HPDE6-E6E7 (cell line): ENCODE measurements around the gene HELZ.

Source experiments
- DNase-seq: peaks from one replicate; pipeline ENCODE4 v3.0.0; 2011; ENCODE audit warnings: missing footprints; ENCODE audit errors: extremely low spot score

The HELZ gene

DNA sequence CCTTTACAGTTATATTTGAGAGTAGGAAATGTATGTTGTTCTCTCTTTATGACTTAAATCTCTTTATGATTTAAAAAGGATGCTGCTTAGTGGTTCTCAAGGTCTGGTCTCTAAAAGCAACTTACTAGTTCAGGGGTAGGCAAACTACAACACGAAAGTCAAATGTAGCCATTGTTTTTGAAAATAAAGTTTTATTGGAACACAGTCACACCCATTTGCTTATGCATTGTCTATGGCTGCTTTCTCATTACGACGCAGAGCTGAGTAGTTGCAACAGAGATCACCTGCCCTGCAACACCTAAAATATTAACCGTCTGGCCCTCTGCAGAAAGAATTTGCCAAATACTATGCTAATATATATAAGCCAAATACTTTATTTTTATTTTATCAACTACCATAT, 58.2 kb downstream of the HELZ start:
- no peak for DNase-seq

DNA sequence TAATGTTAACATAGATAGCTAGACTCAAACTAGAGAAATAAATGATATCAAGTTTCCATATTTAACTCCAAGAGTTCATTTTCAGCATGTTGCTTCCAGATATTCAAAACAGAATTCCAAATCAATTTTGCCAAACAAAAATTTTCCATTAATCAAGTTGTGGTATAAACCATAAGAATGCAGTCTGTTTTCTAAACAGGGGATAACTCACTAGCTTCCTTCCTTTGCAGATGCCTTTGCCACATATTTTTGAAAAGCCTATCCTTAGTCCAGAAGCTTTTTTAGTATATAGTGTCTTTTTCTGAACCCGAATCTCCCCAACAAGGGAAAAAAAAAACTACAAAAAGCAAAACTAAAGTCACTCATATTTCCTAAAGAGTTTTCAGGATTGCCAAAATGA, 61.5 kb downstream of the HELZ start:
- no peak for DNase-seq

DNA sequence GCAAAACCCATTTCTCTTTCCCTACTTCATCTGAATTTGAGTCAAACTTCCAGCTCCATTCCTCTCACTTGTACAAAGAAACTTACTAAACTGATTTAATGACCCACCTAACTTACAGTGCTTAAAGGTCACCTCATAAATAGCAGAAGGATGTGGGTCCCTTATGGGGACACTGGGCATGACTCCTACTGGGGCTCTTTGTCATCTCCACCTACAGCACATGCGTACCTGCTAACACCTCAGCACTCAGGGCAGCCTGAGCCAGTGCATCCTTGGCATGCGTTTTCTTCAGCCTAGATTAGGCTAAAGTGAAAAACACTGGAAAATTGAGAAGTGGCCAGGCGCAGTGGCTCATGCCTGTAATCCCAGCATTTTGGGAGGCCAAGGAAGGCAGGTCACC, 63.2 kb downstream of the HELZ start:
- no peak for DNase-seq

DNA sequence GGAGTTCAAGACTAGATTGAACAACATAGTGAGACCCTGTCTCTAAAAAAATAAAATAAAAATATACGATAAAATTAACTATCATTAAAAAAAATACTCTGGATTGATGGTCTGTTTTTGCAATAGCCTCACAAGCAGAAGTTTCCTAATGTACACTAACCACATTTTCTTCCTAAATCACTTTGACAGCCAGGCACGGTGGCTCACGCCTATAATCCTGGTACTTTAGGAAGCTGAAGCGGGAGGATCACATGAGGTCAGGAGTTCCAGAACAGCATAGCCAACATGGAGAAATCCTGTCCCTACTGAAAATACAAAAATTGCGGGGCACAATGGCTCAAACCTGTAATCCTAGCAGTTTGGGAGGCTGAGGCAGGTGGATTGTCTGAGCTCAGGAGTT, 64.7 kb downstream of the HELZ start:
- no peak for DNase-seq

DNA sequence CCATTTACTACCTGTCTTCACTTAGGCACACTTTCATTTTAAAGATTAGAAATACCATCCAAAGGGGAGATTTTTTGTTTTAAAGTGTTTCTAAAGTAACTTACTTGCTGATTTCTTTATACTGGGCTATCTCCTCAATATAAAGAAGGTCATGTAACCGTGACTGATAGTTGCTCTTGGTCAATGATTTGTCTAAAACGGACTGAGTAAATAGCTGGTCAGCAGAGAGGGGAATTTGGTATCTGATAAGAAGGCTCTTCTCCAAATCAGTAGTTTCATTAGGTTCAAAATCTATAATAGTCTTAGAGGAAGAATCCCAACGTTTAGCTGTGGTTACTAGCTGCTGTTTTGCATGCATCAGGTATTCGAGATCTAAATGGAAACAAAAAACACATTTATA, 66.4 kb downstream of the HELZ start:
- DNase-seq, result no peak

DNA sequence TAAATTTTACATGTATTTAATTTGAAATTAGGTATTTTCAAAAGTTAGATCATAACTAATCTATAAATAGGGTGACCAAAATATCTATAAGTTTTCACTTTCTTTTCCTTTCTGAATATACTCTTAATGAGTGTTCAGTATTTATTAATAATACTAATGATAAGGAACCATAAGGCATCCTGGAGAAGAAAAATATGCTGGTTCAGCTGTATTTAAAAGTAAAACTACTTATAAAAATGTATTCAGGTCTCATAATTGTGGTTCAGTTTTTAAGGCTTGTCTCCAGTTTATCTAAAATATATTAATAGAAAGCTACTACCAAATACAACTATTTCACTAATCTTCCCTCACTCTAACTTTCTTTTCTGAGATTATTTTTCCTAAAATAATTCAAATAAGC, 67.3 kb downstream of the HELZ start:
- no peak for DNase-seq

DNA sequence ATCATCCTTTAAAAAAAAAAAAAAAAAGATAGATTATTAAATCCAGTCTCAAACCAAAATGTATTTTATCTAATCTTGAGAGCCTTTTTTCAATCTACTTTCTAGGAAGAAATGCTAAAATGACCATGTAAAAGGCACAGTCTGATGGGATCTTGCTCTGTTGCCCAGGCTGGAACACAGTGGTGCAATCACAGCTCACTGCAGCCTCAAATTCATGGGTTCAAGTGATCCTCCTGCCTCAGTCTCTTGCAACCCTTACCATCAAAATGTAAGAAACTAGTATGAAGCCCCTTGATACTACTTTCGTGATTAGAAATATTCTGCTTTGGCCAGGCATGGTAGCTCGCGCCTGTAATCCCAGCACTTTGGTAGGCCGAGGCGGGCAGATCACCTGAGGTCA, 70.8 kb downstream of the HELZ start:
- DNase-seq, result no peak

DNA sequence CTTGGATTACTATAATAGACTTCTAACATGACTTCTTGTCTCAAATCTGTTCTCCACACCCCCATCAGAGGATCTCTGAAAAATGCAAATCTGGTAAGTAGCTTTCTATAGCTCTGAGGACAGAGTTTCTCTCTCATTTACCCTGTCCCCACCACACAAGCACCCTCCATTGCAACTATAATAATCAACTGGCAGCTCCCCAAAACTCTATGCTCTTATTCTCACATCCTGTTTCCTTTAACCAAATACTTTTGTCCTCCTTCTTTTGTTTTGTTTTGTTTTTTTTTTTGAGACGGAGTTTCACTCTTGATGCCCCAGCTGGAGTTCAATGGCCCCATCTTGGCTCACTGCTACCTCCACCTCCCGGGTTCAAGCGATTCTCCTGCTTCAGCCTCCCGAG, 73.4 kb downstream of the HELZ start:
- DNase-seq, result no peak

DNA sequence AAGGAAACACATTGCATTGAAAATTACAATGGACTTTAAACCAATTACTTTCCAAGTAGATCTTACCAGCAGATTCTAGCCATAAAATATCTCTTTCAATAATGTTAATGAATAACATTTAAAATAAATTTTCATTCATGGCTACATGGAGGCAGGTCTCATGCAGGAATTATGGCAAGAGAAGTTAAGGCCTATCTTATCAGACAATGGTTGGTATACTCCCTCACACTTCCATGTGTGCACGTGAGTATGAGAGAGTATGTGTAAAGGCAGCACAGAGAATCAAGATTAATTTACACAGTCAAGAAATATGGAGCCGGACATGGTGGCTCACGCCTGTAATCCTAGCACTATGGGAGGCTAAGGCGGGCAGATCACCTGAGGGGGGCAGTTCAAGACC, 76.5 kb downstream of the HELZ start:
- no peak for DNase-seq

DNA sequence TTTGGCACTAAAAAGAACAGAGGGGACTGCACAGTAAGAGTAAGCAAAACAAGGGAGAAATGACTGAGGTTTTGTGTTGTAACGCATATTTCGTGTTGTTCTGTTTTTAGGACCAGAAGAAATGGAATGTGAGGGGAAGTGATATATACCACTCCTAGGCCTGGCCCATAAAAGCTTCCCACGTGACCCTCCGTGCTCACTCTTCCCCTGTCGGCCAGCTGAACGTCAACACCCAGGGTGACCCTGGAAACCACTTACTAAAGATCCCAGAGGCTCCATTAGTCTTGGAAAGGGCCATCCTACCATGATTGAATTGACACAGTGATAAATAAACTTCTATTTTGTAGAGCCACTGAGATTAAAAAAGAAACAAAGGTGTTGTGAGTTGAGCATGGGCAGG, 79.8 kb downstream of the HELZ start:
- no peak for DNase-seq

DNA sequence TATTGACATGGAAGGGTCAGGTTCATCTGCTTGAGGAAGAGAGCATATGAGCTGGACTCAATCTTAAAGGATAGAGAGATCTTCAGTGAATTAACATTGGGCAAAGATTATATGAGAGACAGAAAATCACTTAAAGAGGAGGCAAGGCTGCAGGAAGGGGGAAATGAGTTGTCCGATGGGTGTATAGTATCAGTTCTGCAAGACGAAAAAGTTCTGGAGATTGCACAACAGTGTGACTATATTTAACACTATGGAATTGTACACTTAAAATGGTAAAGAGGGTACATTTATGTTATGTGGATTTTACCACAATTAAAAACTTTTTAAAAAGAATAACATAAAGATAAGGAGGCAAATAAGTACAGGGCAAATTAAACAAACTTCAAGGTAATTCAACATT, 80.7 kb downstream of the HELZ start:
- DNase-seq, result no peak

DNA sequence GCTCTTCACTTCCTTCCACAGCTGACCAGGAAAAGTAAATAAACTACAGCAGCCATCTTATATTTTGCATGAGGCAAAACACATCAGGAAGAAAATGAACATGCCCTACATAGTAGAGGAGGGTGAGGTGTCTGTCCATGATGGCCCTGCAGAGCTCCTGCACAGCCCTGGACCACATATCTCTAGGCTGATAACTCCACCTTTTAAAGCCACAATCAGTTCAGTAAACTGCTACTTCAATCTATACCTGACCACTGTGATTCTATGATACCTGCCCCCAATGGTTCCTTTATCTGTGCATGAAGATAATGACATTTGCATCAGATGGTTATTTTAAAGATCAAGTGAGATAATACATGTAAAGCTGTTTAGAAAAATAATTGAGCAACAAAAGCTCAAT, 82.2 kb downstream of the HELZ start:
- DNase-seq, result no peak

DNA sequence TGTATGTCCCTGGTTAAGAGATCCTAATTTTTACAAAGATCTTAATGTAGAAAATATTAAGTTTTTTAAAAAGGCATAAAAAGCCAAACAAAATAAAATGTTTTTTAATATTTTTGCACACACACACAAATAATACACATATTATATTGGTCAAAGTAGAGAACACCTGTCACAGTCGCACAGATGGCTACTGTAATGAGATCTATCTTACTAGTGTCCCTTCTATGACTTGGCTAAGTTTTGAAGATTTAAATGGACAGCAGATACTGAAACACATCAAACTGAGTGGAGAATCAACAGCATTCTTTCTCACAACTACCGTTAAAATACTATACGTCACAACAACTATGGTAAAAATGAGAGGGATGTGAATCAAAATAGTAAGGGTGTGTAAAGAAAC, 83.4 kb downstream of the HELZ start:
- DNase-seq, result no peak

DNA sequence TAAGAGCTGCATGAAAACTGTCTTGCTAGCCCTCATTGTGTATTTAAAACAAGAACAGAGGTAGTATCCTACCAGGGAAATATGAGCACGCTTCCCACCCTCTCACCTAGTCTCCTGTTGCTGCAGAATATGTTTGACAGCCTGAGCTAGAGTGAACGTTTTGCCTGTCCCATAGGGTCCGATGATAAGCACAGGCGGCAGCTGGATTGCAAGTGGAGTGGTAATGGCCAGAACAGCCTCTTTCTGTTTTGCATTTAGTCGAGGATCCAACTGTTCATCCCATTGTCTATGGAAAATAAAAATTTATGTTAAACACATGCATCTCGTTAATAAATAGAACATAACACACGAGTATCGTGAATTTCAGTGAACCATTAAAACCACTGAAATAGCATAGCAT, 84.2 kb downstream of the HELZ start:
- DNase-seq, result no peak

DNA sequence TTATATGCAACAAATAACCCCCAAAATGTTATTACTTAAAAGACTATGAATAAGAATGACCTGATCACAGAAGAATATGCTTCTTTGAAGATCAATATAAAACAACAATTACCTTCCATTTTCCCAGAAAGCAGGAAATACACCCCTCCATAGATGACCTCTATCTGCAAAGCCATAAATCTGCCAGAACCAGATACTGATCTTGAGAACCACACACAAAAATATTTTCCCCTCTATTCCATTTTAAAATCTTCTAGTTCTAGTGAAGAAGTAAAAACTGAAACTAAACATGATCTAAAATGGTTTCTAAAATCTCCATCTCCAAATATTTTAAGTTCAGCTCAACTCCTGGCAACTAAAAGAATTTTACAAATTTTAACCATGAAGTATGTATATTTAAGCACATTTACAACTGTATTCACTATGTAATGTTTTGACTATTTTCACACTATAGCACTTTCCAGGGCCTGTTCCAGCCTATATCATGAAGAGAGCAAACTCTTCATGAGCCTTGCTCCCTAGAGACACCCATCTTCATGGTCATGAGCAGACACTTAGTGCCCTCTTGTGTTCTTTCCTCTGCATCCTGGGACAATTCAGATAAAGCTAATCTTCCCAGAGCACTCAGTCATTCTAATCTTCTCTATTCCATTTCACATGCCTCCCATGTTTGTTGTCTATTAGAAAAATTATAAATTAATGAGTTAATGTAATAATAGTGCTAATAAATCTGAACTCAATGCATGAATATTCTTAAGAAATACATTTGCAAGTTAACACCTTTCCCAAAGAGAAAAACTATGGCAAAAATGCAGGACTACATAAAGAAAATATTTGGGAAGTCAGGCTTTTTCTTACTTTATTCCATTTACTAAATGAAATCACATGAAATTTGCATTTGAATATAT, 87.0 kb downstream of the HELZ start:
- DNase-seq, result no peak

DNA sequence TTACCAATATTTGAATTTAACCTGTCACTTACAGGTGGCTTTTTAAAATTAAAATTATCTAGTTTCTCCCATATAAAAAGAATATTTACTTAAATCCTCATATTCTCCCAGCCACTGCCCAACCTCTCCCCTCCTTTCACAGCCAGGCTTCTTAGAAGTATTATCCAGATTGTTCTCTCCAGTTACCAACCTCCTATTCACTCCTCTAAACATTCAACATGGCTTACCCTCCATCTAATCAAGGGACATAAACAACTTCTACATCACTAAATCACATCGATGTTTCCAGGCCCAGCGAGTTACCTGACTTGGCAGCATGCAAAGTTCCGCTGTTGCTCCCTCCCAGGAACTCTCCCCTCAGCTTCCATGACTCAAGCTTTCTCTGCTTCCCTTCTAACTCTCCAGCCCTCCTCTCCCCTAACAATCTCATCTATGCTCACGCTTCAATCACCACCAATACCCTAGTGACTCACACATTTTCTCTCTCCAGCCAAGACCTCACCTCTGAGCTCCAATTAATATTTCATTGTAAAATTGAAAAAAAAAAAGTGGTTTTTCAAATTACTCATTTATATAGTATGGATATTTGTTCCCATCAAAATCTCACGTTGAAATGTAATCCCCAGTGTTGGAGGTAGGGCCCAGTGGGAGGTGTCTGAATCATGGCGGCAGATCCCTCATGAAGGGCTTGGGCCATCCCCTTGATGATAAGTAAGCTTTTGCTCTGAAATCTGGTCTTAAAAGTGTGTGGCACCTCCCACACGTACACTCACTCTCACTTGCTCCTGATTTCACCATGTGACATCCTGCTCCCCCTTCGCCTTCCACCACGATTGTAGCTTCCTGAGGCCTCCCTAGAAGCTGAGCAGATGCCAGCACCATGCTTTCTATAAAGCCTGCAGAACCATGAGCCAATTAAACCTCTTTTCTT, 88.5 kb downstream of the HELZ start:
- DNase-seq, result peak; percentile 9

DNA sequence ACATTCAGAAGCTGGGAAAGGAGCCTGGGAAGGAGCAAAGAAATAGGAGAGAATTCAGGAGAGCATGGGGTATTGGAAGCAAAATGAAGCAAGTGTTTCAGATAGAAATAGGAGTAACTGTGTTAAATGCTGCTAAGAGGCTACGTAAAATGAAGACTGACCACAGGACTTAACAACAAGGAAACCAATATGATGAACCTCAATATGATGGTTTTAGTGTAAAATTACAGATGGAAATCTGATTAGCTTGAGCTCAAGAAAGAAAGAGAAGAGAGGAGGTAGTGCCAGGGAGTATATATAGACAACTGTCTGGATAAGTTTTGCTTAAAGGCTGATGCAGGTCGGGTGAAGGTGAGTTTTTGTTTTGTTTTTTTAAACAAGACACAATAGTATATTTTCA, 92.2 kb downstream of the HELZ start:
- DNase-seq, result no peak

DNA sequence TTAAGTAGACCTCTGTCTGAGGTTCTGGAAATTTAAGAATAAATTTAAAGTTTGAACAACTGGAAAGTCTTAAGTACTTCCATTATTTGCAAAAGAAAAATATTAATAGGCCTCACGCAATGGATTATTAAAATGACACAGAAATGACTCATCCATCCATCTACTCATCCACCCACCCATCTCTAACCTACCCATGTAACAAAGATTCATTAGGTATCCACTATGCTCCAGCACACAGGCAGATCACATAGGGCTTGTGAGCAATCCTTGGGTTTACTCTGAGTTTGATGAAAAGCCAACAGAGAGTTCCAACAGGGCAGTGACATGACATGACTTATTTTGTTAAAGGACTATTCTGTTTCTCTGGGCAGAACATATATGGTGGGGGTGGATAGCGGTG, 93.3 kb downstream of the HELZ start:
- DNase-seq, result peak; percentile 37

DNA sequence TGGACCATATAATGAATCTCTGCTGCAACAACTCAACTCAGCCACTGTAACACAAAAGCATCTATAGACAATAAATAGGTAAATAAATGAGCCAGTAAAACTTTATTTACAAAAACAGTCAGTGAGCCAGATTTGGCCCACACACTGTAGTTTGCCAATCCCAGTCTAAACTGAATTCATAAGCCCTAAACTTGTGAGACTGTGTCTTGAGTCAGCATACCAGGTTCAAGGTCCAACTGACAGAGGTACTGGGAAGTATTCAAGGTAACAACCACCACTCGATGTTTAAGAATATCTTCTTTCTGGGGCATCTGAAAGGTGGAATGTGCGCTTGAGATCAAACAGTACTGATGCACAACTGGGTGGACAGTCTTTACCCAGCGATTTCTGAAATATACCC, 94.2 kb downstream of the HELZ start:
- DNase-seq, result no peak

DNA sequence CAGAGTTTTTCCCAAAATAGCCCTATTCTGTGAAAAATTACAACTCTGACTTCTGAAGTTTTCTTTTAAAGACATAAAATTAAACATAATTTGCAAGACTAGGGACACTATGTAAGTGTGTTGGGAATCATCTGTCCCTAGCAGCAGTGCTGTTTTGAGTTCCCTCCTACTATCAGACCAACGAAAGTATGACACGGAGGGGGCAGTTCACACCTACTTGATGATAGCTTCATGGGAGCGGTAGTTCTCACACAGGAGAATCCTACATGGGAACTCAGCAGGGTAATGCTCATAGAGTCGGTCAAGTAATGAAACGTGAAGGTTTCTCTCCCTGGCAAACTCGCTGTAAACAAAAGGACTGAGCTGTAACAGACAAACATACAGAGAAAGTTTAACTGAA, 96.6 kb downstream of the HELZ start:
- no peak for DNase-seq

DNA sequence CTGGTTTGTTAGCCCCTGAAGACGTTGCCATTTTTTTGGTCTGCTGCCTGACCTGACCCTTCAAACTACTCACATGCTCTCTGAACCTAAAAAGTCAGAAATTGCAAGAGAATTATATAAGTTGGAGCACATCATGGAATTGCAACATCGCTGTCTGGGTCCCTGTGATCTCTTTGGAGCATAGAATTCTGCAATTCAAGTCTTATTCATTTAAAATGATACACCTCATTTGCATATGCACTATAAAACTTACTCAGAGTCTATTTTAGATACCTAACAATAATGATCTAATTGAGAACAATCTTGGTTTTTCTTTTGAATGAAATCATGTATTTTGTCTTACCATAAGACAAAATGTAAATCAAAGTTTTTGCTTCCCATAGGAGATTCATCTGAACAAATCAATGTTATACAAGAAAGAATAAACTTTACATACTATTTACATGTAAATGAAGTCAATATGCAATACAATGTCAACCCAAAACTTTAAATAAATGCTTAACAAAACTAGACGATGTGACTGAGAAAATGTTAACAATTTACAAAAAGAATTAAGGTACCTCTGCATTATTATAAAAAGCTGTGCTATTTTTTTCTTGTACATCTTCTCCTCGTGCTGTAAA, 99.7 kb downstream of the HELZ start:
- DNase-seq, result no peak

DNA sequence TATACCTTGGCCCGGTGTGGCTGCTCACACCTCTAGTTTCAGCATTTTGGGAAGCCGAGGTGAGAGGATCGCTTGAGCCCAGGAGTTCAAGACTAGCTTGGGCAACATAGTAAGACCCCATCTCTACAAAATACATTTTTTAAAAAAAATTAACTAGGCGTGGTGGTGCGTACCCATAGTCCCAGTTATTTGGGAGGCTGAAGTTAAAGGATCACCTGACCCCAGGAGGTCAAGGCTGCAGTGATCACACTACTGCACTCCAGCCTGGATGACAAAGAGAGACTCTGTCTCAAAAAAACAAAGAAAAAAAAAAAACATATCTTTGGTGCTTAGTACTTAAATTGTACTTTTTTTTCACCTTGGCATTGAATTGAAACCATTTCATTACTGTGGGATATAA, 101.7 kb downstream of the HELZ start:
- no peak for DNase-seq
